HCT116 (cell line): ENCODE data around the gene SP140L. TPM values are rescaled to one million over a fixed set of nuclear protein-coding genes. Genes with fewer than 3 reads are reported as not detected.

Source experiments
- ATAC-seq: fragments of 200-7000 bp; cut with Tn5 transposase; 2 replicates; pipeline ENCODE4 v1.9.1; 2020; ENCODE audit warnings: mild to moderate bottlenecking, moderate library complexity
- BruUV-seq: library from RNA; stranded (reverse); fragments of 400-500 nt; replicated peaks from 2 replicates; lab custom pipeline; 2021; lab: Mats Ljungman, UMichigan
- CTCF ChIA-PET: fragments of 300-600 bp; sonication (Branson Sonifier 250); formaldehyde crosslinking; loops from one replicate; lab custom pipeline; 2021; ENCODE audit warnings: antibody characterized with exemption; lab: Charles Lee
- POLR2A ChIA-PET: fragments of 300-600, 350-600 bp; sonication (Branson Sonifier 250); formaldehyde crosslinking; loops from one replicate; lab custom pipeline; 2021; ENCODE audit warnings: antibody characterized with exemption; lab: Charles Lee
- RAD21 ChIA-PET, 2 experiments: fragments of 300-600 bp; sonication (Branson Sonifier 250); formaldehyde crosslinking; loops; one replicate each; lab custom pipeline; 2023; ENCODE audit warnings: low total read pairs in 2 of 2; ENCODE audit not compliant: uncharacterized antibody in 2 of 2, unreplicated experiment in 2 of 2, low non-redundant PET in 1 of 2; lab: Charles Lee
- DNase-seq: peaks from one replicate; pipeline ENCODE4 v3.0.0-alpha.2; 2010; ENCODE audit warnings: low read depth, low spot score
- H2AFZ ChIP-seq: fragments of 200-600 bp; shearing (Covaris generic), sonication (generic); 2 replicates; pipeline ENCODE4 v1.6.1; 2017; ENCODE audit warnings: low read depth, mixed run types, mixed read lengths, antibody characterized with exemption, low read length; ENCODE audit not compliant: poor library complexity, severe bottlenecking
- H3K27ac ChIP-seq: 2 replicates; pipeline ENCODE4 v1.5.1; 2012; ENCODE audit warnings: low read depth, low read length
- H3K27me3 ChIP-seq: fragments of 200-600 bp; sonication (generic); 2 replicates; pipeline ENCODE4 v1.6.1; 2016; ENCODE audit warnings: mixed run types, low read length, mixed read lengths; ENCODE audit not compliant: insufficient read depth
- H3K36me3 ChIP-seq, 2 experiments: fragments of 200-500 bp in 1 of 2; fragments of 200-600 bp in 1 of 2; sonication (Bioruptor generic) in 1 of 2; sonication (generic) in 1 of 2; 2 replicates each; pipeline versions ENCODE4 v1.5.1 to v1.6.1; 2014 to 2016; ENCODE audit warnings: low read length in 2 of 2, inconsistent platforms in 1 of 2, mixed read lengths in 1 of 2, mixed run types in 1 of 2; ENCODE audit not compliant: insufficient read depth in 2 of 2, control insufficient read depth in 1 of 2
- H3K4me1 ChIP-seq, 2 experiments: fragments of 200-600 bp in 1 of 2; sonication (generic) in 1 of 2; 2 replicates each; pipeline versions ENCODE4 v1.5.1 to v1.6.1; 2012 to 2017; ENCODE audit warnings: low read length in 2 of 2, inconsistent platforms in 1 of 2, mild to moderate bottlenecking in 1 of 2, mixed read lengths in 1 of 2, mixed run types in 1 of 2, moderate library complexity in 1 of 2; ENCODE audit not compliant: insufficient read depth in 2 of 2, control insufficient read depth in 1 of 2
- H3K4me2 ChIP-seq: fragments of 200-600 bp; sonication (generic); 2 replicates; pipeline ENCODE4 v1.6.1; 2017; ENCODE audit warnings: mixed run types, low read length, mixed read lengths
- H3K4me3 ChIP-seq, 2 experiments: fragments of 200-600 bp in 1 of 2; sonication (generic) in 1 of 2; replicated peaks in 1 of 2; 2 replicates each; pipeline ENCODE4 v1.5.1; 2011 to 2016; ENCODE audit warnings: low read length in 2 of 2, control low read depth in 1 of 2, low read depth in 1 of 2, mild to moderate bottlenecking in 1 of 2, mixed read lengths in 1 of 2, mixed run types in 1 of 2
- H3K79me2 ChIP-seq: fragments of 200-600 bp; sonication (generic); 2 replicates; pipeline ENCODE4 v1.6.1; 2017; ENCODE audit warnings: mild to moderate bottlenecking, mixed run types, low read length, moderate library complexity, mixed read lengths; ENCODE audit not compliant: insufficient read depth
- H3K9ac ChIP-seq: fragments of 200-600 bp; sonication (generic); 2 replicates; pipeline ENCODE4 v1.6.1; 2016; ENCODE audit warnings: low read length, mixed read lengths
- H3K9me2 ChIP-seq: fragments of 200-600 bp; sonication (generic), shearing (Covaris generic); 2 replicates; pipeline ENCODE4 v1.6.1; 2017; ENCODE audit warnings: mixed run types, mild to moderate bottlenecking, moderate library complexity; ENCODE audit not compliant: insufficient read depth
- H3K9me3 ChIP-seq, 2 experiments: fragments of 200-500 bp in 1 of 2; fragments of 200-600 bp in 1 of 2; sonication (Bioruptor generic) in 1 of 2; sonication (generic) in 1 of 2; 2 replicates each; pipeline ENCODE4 v1.6.1; 2014 to 2017; ENCODE audit warnings: low read length in 2 of 2, mixed read lengths in 2 of 2, inconsistent platforms in 1 of 2, low read depth in 1 of 2, mild to moderate bottlenecking in 1 of 2, mixed run types in 1 of 2, moderate library complexity in 1 of 2; ENCODE audit not compliant: control insufficient read depth in 1 of 2, insufficient read depth in 1 of 2
- H4K20me1 ChIP-seq: fragments of 200-600 bp; sonication (generic), shearing (Covaris generic); 2 replicates; pipeline ENCODE4 v1.6.1; 2017; ENCODE audit warnings: mixed run types, mild to moderate bottlenecking, moderate library complexity; ENCODE audit not compliant: insufficient read depth
- ATF3 ChIP-seq: IDR thresholded peaks from 2 replicates; pipeline ENCODE4 v1.6.1; 2012
- CBX3 ChIP-seq: IDR thresholded peaks from 2 replicates; pipeline ENCODE4 v1.6.1; 2012; ENCODE audit warnings: low read depth
- EGR1 ChIP-seq: IDR thresholded peaks from 2 replicates; pipeline ENCODE4 v1.6.1; 2012; ENCODE audit warnings: low read depth
- ELF1 ChIP-seq: IDR thresholded peaks from 2 replicates; pipeline ENCODE4 v1.6.1; 2012; ENCODE audit warnings: low read depth, borderline replicate concordance
- EZH2 ChIP-seq: fragments of 200-600 bp; sonication (generic); IDR thresholded peaks from 2 replicates; pipeline ENCODE4 v1.6.1; 2017; ENCODE audit warnings: antibody characterized with exemption, mixed run types
- EZH2phosphoT487 ChIP-seq: fragments of 200-600 bp; IDR thresholded peaks from 2 replicates; pipeline ENCODE4 v1.6.1; 2018; ENCODE audit warnings: antibody characterized with exemption, borderline replicate concordance
- FOSL1 ChIP-seq: IDR thresholded peaks from 2 replicates; pipeline ENCODE4 v1.6.1; 2012; ENCODE audit warnings: low read depth
- JUND ChIP-seq: IDR thresholded peaks from 2 replicates; pipeline ENCODE4 v1.6.1; 2012
- POLR2A ChIP-seq: IDR thresholded peaks from 2 replicates; pipeline ENCODE4 v1.7.0; 2011; ENCODE audit warnings: borderline replicate concordance; ENCODE audit not compliant: insufficient read depth, insufficient read length; ENCODE audit errors: extremely low read depth
- POLR2AphosphoS5 ChIP-seq: IDR thresholded peaks from 2 replicates; pipeline ENCODE4 v1.6.1; 2011; ENCODE audit warnings: mild to moderate bottlenecking, low read depth, low read length, moderate library complexity
- RAD21 ChIP-seq: IDR thresholded peaks from 2 replicates; pipeline ENCODE4 v1.6.1; 2012; ENCODE audit warnings: low read depth, mild to moderate bottlenecking
- REST ChIP-seq: IDR thresholded peaks from 2 replicates; pipeline ENCODE4 v1.6.1; 2012; ENCODE audit warnings: low read depth
- SIN3A ChIP-seq: IDR thresholded peaks from 2 replicates; pipeline ENCODE4 v1.6.1; 2012; ENCODE audit warnings: low read depth
- SP1 ChIP-seq: IDR thresholded peaks from 2 replicates; pipeline ENCODE4 v1.6.1; 2012; ENCODE audit warnings: low read depth
- SRF ChIP-seq: IDR thresholded peaks from 2 replicates; pipeline ENCODE4 v1.6.1; 2012; ENCODE audit warnings: low read depth
- TCF7L2 ChIP-seq: IDR thresholded peaks from 2 replicates; pipeline ENCODE4 v1.7.0; 2011; ENCODE audit warnings: borderline replicate concordance, inconsistent platforms; ENCODE audit not compliant: insufficient read depth, insufficient read length; ENCODE audit errors: extremely low read depth
- YY1 ChIP-seq: IDR thresholded peaks from 2 replicates; pipeline ENCODE4 v1.6.1; 2011; ENCODE audit warnings: low read length, low read depth, moderate library complexity, mild to moderate bottlenecking; ENCODE audit not compliant: insufficient replicate concordance; ENCODE audit errors: extremely low read depth
- ZFX ChIP-seq: fragments of 450-650 bp; IDR thresholded peaks from 2 replicates; pipeline ENCODE4 v1.6.1; 2017
- intact Hi-C: fragments of 100-400 bp; cut with micrococcal nuclease; formaldehyde crosslinking; loops from 2 replicates; pipeline ENCODE4 v1.10.0; 2022
- total RNA-seq: library from RNA; stranded (reverse); gene quantifications from one replicate; pipeline ENCODE4 v1.2.1, GENCODE V29; 2021; ENCODE audit not compliant: unreplicated experiment

Gene SP140L
- total RNA-seq, 1 experiment from 2014 or later, result 28.9 TPM

GRCh38 chr2:230405824-230406223, 78.8 kb downstream of the SP140L start:
- ChIA-PET CTCF (no interaction called here), POLR2A (no interaction called here), RAD21 (no interaction called here)
- no peaks in the 10 kb centered on the region for H3K27me3 ChIP-seq
- TF ChIP-seq POLR2A, result no peak
- no peak for TF ChIP-seq SIN3A
- no peak for TF ChIP-seq CBX3
- no peak for TF ChIP-seq ELF1
- no peak for TF ChIP-seq JUND
- TF ChIP-seq EGR1, result no peak
- no peak for TF ChIP-seq POLR2AphosphoS5
- no peak for TF ChIP-seq EZH2
- TF ChIP-seq SRF, result no peak
- no peak for TF ChIP-seq ATF3
- no peak for TF ChIP-seq FOSL1
- no peak for TF ChIP-seq TCF7L2
- no peak for TF ChIP-seq SP1
- no peak for TF ChIP-seq RAD21
- TF ChIP-seq YY1, result no peak
- no peak for TF ChIP-seq REST
- TF ChIP-seq ZFX, result no peak
- TF ChIP-seq EZH2phosphoT487, result no peak
- no peak overlapping the region for H3K27ac ChIP-seq
- no peaks in the 10 kb centered on the region for H3K9me2 ChIP-seq
- BruUV-seq, result no TSS peak
- no peak overlapping the region for H2AFZ ChIP-seq
- no peaks in the 10 kb centered on the region for H4K20me1 ChIP-seq
- H3K9me3 ChIP-seq, result no peaks in the 10 kb centered on the region
- intact Hi-C loops, result no loop called here
- H3K79me2 ChIP-seq, result no peaks in the 10 kb centered on the region
- H3K36me3 ChIP-seq, result no peaks in the 10 kb centered on the region
- H3K4me2 ChIP-seq, result no peak overlapping the region
- no peak overlapping the region for H3K4me3 ChIP-seq
- DNase-seq (no peak), ATAC-seq (no peak)
- H3K4me1 ChIP-seq, result 0 out of 4 replicates have a peak, but pooled peaks cover 0 to under 1% of the 10 kb centered on the region in 2 experiments
- H3K9ac ChIP-seq, result no peak overlapping the region
